HepG2 (cell line): ENCODE data around the gene CKB. TPM values are rescaled to one million over a fixed set of nuclear protein-coding genes. Genes with fewer than 3 reads are reported as not detected.
A peak's percentile ranks its signal among the peaks of the same experiment; 100 is the strongest.

Experiments
- ATAC-seq: fragments of 200-7000 bp; cut with Tn5 transposase; 3 replicates; pipeline ENCODE4 v1.9.1; 2020; ENCODE audit warnings: mild to moderate bottlenecking, moderate library complexity
- BruUV-seq: library from RNA; stranded (reverse); fragments of 400-500 nt; replicated peaks from 2 replicates; lab custom pipeline; 2021; lab: Mats Ljungman, UMichigan
- CTCF ChIA-PET: fragments of 300-600 bp; formaldehyde crosslinking; extraction: SDS; loops from one replicate; lab custom pipeline; 2021; ENCODE audit warnings: low total read pairs, inconsistent platforms, low intra/inter-chr PET ratio; lab: Yijun Ruan, JAX
- POLR2A ChIA-PET: fragments of 350-600 bp; sonication (Branson Sonifier 250); formaldehyde crosslinking; loops from one replicate; lab custom pipeline; 2020; ENCODE audit warnings: antibody characterized with exemption, inconsistent platforms; lab: Yijun Ruan, JAX
- DNase-seq: peaks from one replicate; pipeline ENCODE4 v3.0.0-alpha.2; 2015; ENCODE audit warnings: low spot score
- FAIRE-seq: peaks from 3 replicates; lab custom pipeline; 2011; peaks lifted over from hg19 to GRCh38; lab: Jason Lieb, UNC
- H2AFZ ChIP-seq: one replicate; pipeline ENCODE4 v1.6.1; 2011; ENCODE audit warnings: low read length, inconsistent platforms
- H3K27ac ChIP-seq: fragments of 300-600 bp; 3 replicates; pipeline ENCODE4 v1.8.0; 2011; ENCODE audit warnings: mixed run types, mild to moderate bottlenecking, mixed read lengths, low read length, inconsistent platforms; ENCODE audit not compliant: insufficient read depth; ENCODE audit errors: extremely low read length
- H3K27me3 ChIP-seq, 2 experiments: fragments of 200-600 bp in 1 of 2; 2 replicates in 1 of 2; 3 replicates in 1 of 2; pipeline versions ENCODE4 v1.6.0 to v1.8.0; 2011; ENCODE audit warnings: low read length in 2 of 2, mild to moderate bottlenecking in 2 of 2, moderate library complexity in 2 of 2, inconsistent platforms in 1 of 2; ENCODE audit not compliant: insufficient read depth in 2 of 2, control insufficient read depth in 1 of 2
- H3K36me3 ChIP-seq, 2 experiments: fragments of 200-600 bp in 1 of 2; replicated peaks in 1 of 2; 2 replicates in 1 of 2; 3 replicates in 1 of 2; pipeline versions ENCODE4 v1.5.1 to v1.8.0; 2011; ENCODE audit warnings: low read length in 2 of 2, inconsistent platforms in 1 of 2; ENCODE audit not compliant: insufficient read depth in 2 of 2, control insufficient read depth in 1 of 2
- H3K4me1 ChIP-seq: 2 replicates; pipeline ENCODE4 v1.5.1; 2012; ENCODE audit warnings: low read length, inconsistent platforms; ENCODE audit not compliant: insufficient read depth
- H3K4me2 ChIP-seq: 2 replicates; pipeline ENCODE4 v1.6.0; 2011; ENCODE audit warnings: low read depth, low read length, inconsistent platforms
- H3K4me3 ChIP-seq, 3 experiments: fragments of 200-600 bp in 1 of 3; sonication (generic), shearing (Covaris generic) in 1 of 3; replicated peaks in 1 of 3; 2 replicates each; pipeline ENCODE4 v1.5.1; 2011 to 2016; ENCODE audit warnings: low read length in 3 of 3, inconsistent platforms in 2 of 3, low read depth in 2 of 3, mild to moderate bottlenecking in 2 of 3, control low read depth in 1 of 3, mixed read lengths in 1 of 3; ENCODE audit not compliant: insufficient read depth in 1 of 3
- H3K79me2 ChIP-seq: one replicate; pipeline ENCODE4 v1.6.1; 2011; ENCODE audit warnings: low read length, inconsistent platforms; ENCODE audit not compliant: insufficient read depth
- H3K9ac ChIP-seq: 2 replicates; pipeline ENCODE4 v1.6.0; 2011; ENCODE audit warnings: mild to moderate bottlenecking, low read depth, low read length, inconsistent platforms; ENCODE audit not compliant: insufficient read depth
- H3K9me3 ChIP-seq: 2 replicates; pipeline ENCODE4 v1.5.1; 2012; ENCODE audit warnings: mild to moderate bottlenecking, low read length
- H4K20me1 ChIP-seq: 2 replicates; pipeline ENCODE4 v1.6.0; 2011; ENCODE audit warnings: inconsistent platforms, mild to moderate bottlenecking, low read length, moderate library complexity; ENCODE audit not compliant: insufficient read depth
- HDAC1 ChIP-seq: sonication (generic); formaldehyde crosslinking; IDR thresholded peaks from 2 replicates; pipeline ENCODE4 v1.5.1; 2020; ENCODE audit warnings: mild to moderate bottlenecking, missing genetic modification reagents
- MBD4 ChIP-seq: IDR thresholded peaks from 2 replicates; pipeline ENCODE4 v1.6.1; 2012; ENCODE audit warnings: low read length, inconsistent platforms, borderline replicate concordance
- SAP130 ChIP-seq: IDR thresholded peaks from 2 replicates; pipeline ENCODE4 v1.6.1; 2016; ENCODE audit warnings: low read depth
- STAG1 ChIP-seq: sonication (generic); formaldehyde crosslinking; IDR thresholded peaks from 2 replicates; pipeline ENCODE4 v1.4.0; 2020; ENCODE audit warnings: missing genetic modification reagents
- ZFP37 ChIP-seq: sonication (generic); formaldehyde crosslinking; IDR thresholded peaks from 2 replicates; pipeline ENCODE4 v1.4.0; 2020; ENCODE audit warnings: missing genetic modification reagents, borderline replicate concordance
- ZKSCAN1 ChIP-seq: fragments of 150-350 bp; IDR thresholded peaks from 2 replicates; pipeline ENCODE4 v1.6.1; 2014; ENCODE audit warnings: low read length
- ZNF326 ChIP-seq: sonication (generic); formaldehyde crosslinking; IDR thresholded peaks from 2 replicates; pipeline ENCODE4 v1.4.0; 2020; ENCODE audit warnings: missing genetic modification reagents, borderline replicate concordance
- WGBS: methylation state at CpG from one replicate; pipeline ENCODE4 v1.1.6; 2017; ENCODE audit warnings: low lambda C conversion rate; 5-methylcytosine and 5-hydroxymethylcytosine counted together
- in situ Hi-C: cut with HindIII; loops from 2 replicates; pipeline ENCODE4 v1.10.0; 2017; ENCODE audit warnings: low pct_unique_long_range_greater_than_20kb; ENCODE audit not compliant: extremely low pct_ligation_motif_present
- intact Hi-C: fragments of 100-400 bp; cut with micrococcal nuclease; formaldehyde crosslinking; loops from one replicate; pipeline ENCODE4 v1.10.0; 2022; ENCODE audit not compliant: unreplicated experiment
- polyA plus RNA-seq, 8 experiments: library from polyadenylated mRNA; depleted of rRNA in 3 of 8; stranded (reverse) in 7 of 8; unstranded in 1 of 8; fragments of >200 nt; fragmentation: Illumina TruSeq in 4 of 8; extraction: Trizol in 4 of 8; gene quantifications; 2 replicates each; pipeline versions ENCODE4 v1.2.1 to v1.2.3, GENCODE V29; 2011 to 2016; ENCODE audit warnings: low read depth in 4 of 8, missing spikeins in 1 of 8, mixed read lengths in 1 of 8; ENCODE audit not compliant: insufficient read depth in 1 of 8
- total RNA-seq, 5 experiments: library from RNA; depleted of rRNA; stranded (reverse); fragments of >200 nt; fragmentation: Illumina TruSeq; extraction: Trizol; gene quantifications; 2 replicates each; pipeline ENCODE4 v1.2.3, GENCODE V29; 2016; ENCODE audit warnings: low read depth in 1 of 5
- TF ChIP-seq, protein P1 (sequence below): sonication (generic); formaldehyde crosslinking; IDR thresholded peaks from 2 replicates; pipeline ENCODE4 v1.5.0; 2020; ENCODE audit warnings: mild to moderate bottlenecking, missing genetic modification reagents, moderate library complexity
- TF ChIP-seq, protein P2 (sequence below): IDR thresholded peaks from 2 replicates; pipeline ENCODE4 v1.6.1; 2016

Gene CKB
- total and polyA plus RNA-seq, 2 of the 13 experiments (the other 11 are each of a cell fraction or from before 2014, with no cell fraction given) = 82.3 to 217 TPM

DNA sequence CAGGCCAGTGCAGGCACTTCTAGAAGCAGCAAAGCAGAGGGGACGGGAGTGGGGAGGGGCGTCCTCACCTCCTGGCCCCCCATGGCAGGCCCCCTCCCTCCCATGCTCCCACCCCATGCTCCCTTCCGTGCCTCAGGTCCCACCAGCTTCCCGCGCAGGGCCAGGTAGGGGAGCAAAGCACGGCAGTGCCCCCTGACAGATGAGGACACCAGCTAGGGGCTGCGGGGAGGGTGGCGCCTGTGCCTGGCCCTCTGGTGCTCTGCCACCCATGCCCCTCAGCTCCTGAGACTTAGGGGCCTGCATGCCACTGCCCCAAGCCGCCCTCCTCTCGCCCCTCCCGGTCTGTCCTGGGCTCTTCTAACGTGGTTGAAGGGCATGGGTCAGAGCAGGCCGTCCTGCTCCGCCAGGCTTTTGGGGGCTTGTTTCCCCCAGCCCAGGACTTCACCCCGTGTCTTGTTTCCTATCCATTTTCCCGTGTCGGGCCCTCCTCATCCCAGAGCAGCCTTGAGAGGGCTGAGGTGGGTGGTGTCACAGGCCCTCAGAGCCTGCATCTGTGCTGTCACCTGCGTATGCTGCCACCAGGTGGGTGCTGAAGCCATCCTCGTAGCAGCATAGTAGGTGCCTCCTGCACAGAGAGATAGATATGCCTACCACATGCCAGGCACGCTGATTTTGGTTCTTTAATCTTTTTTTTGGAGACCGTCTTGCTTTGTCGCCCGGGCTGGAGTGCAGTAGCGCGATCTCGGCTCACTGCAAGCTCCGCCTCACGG is 16.6 kb upstream of the CKB start:
- no peak overlapping the region for H3K4me3 ChIP-seq
- no peak overlapping the region for H3K27ac ChIP-seq
- CTCF ChIA-PET = no interaction called here
- no TSS peak for BruUV-seq
- H4K20me1 ChIP-seq = no peaks in the 10 kb centered on the region
- H3K4me2 ChIP-seq = no peak overlapping the region
- H3K9ac ChIP-seq = no peak overlapping the region
- peak; percentile 38 for ATAC-seq
- no peak for FAIRE-seq
- POLR2A ChIA-PET = interaction anchor here (0.9 to 6.9 kb wide), 2 partner anchors 10 to 15 kb away, joined by 4 to 37 read pairs; partner anchors contain the start of gene TRMT61A
- intact Hi-C loops = no loop called here
- no peaks in the 10 kb centered on the region for H3K9me3 ChIP-seq
- no peaks in the 10 kb centered on the region; a peak in 1 of 5 replicates for H3K36me3 ChIP-seq
- H3K79me2 ChIP-seq = no peaks in the 10 kb centered on the region
- DNase-seq = no peak
- H2AFZ ChIP-seq = no peak overlapping the region
- 33% methylated on average over 13 of the region's 28 CpGs for WGBS
- no peak for TF ChIP-seq HDAC1 (CRISPR knock-in tag)
- TF ChIP-seq, protein P1, sequence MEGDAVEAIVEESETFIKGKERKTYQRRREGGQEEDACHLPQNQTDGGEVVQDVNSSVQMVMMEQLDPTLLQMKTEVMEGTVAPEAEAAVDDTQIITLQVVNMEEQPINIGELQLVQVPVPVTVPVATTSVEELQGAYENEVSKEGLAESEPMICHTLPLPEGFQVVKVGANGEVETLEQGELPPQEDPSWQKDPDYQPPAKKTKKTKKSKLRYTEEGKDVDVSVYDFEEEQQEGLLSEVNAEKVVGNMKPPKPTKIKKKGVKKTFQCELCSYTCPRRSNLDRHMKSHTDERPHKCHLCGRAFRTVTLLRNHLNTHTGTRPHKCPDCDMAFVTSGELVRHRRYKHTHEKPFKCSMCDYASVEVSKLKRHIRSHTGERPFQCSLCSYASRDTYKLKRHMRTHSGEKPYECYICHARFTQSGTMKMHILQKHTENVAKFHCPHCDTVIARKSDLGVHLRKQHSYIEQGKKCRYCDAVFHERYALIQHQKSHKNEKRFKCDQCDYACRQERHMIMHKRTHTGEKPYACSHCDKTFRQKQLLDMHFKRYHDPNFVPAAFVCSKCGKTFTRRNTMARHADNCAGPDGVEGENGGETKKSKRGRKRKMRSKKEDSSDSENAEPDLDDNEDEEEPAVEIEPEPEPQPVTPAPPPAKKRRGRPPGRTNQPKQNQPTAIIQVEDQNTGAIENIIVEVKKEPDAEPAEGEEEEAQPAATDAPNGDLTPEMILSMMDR = peak; percentile 56
- TF ChIP-seq, protein P2, sequence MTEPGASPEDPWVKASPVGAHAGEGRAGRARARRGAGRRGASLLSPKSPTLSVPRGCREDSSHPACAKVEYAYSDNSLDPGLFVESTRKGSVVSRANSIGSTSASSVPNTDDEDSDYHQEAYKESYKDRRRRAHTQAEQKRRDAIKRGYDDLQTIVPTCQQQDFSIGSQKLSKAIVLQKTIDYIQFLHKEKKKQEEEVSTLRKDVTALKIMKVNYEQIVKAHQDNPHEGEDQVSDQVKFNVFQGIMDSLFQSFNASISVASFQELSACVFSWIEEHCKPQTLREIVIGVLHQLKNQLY (CRISPR knock-in tag) = no peak
- TF ChIP-seq SAP130 (CRISPR knock-in tag) = no peak
- TF ChIP-seq STAG1 = peak; percentile 39
- TF ChIP-seq MBD4 = no peak
- no peak for TF ChIP-seq ZFP37 (CRISPR knock-in tag)
- TF ChIP-seq ZKSCAN1 = peak; percentile 85
- peak; percentile 67; the same call in 1 of the 2 replicates for TF ChIP-seq ZNF326
- peaks cover 57% of the 10 kb centered on the region for H3K4me1 ChIP-seq
- in situ Hi-C loops = no loop called here
- H3K27me3 ChIP-seq = peaks cover 2 to 19% of the 10 kb centered on the region in 2 experiments; a peak in 2 of 5 replicates
